ENCODE results near the gene MYH14.

Gene MYH14

GRCh38 chr19:50171752-50172151 lies 31.7 kb upstream of the MYH14 start:
- DNase-seq, result no peak
- POLR2A ChIA-PET, result no interaction called here
- peaks cover 0 to 4% (median 0%) of the 10 kb centered on the region in 5 experiments for H3K27me3 ChIP-seq (replicated peaks in 2 of 5; ENCODE audit: control insufficient read depth in 4 of 5, insufficient read depth in 5 of 5, low read length in 4 of 5)
- whole genome bisulfite sequencing (ENCODE audit: insufficient coverage), result 84% methylated on average over 3 of the region's 5 CpGs
- CTCF ChIA-PET, result no interaction called here
- H3K9me3 ChIP-seq (ENCODE audit: control extremely low read depth in 1 of 5, control insufficient read depth in 4 of 5, insufficient read depth in 2 of 5, low read depth in 1 of 5, low read length in 4 of 5), result no peaks in the 10 kb centered on the region
- no peak overlapping the region for H3K27ac ChIP-seq (ENCODE audit: insufficient read depth in 1 of 2, low read depth in 1 of 2, low read length in 2 of 2, poor library complexity in 1 of 2, severe bottlenecking in 2 of 2)
- no peaks in the 10 kb centered on the region for H3K4me1 ChIP-seq (ENCODE audit: control extremely low read depth in 1 of 4, control insufficient read depth in 4 of 4, insufficient read depth in 4 of 4, low read length in 3 of 4)
- H3K36me3 ChIP-seq (ENCODE audit: control insufficient read depth in 4 of 4, insufficient read depth in 4 of 4, low read length in 3 of 4), result no peaks in the 10 kb centered on the region
- H3K4me3 ChIP-seq (ENCODE audit: control insufficient read depth in 1 of 7, extremely low read depth in 1 of 7, insufficient read depth in 4 of 7, low read depth in 2 of 7, low read length in 6 of 7), result no peak overlapping the region

GRCh38 chr19:50172726-50173125 lies 30.7 kb upstream of the MYH14 start:
- CTCF ChIA-PET, result no interaction called here
- POLR2A ChIA-PET, result no interaction called here
- peaks cover 0 to under 1% (median 0%) of the 10 kb centered on the region in 5 experiments for H3K27me3 ChIP-seq (replicated peaks in 2 of 5; ENCODE audit: control insufficient read depth in 4 of 5, insufficient read depth in 5 of 5, low read length in 4 of 5)

GRCh38 chr19:50173127-50173526 lies 30.3 kb upstream of the MYH14 start:
- 63% methylated on average over 6 of the region's 8 CpGs for WGBS (ENCODE audit: insufficient coverage)
- ChIA-PET CTCF (no interaction called here), POLR2A (no interaction called here)
- no peak overlapping the region for H3K4me3 ChIP-seq (ENCODE audit: control insufficient read depth in 1 of 7, extremely low read depth in 1 of 7, insufficient read depth in 4 of 7, low read depth in 2 of 7, low read length in 6 of 7)
- H3K27me3 ChIP-seq (replicated peaks in 2 of 5; ENCODE audit: control insufficient read depth in 4 of 5, insufficient read depth in 5 of 5, low read length in 4 of 5), result no peaks in the 10 kb centered on the region
- H3K36me3 ChIP-seq (ENCODE audit: control insufficient read depth in 4 of 4, insufficient read depth in 4 of 4, low read length in 3 of 4), result no peaks in the 10 kb centered on the region
- no peaks in the 10 kb centered on the region for H3K9me3 ChIP-seq (ENCODE audit: control extremely low read depth in 1 of 5, control insufficient read depth in 4 of 5, insufficient read depth in 2 of 5, low read depth in 1 of 5, low read length in 4 of 5)
- no peak overlapping the region for H3K27ac ChIP-seq (ENCODE audit: insufficient read depth in 1 of 2, low read depth in 1 of 2, low read length in 2 of 2, poor library complexity in 1 of 2, severe bottlenecking in 2 of 2)
- H3K4me1 ChIP-seq (ENCODE audit: control extremely low read depth in 1 of 4, control insufficient read depth in 4 of 4, insufficient read depth in 4 of 4, low read length in 3 of 4), result no peaks in the 10 kb centered on the region
- DNase-seq, result peak in 1 of 3 donors; percentile 11

More at GRCh38 chr19:50172726-50173125, 30.7 kb upstream of the MYH14 start:
- DNase-seq, result no peak
- Histone ChIP-seq H3K4me3 (ENCODE audit: control insufficient read depth in 1 of 7, extremely low read depth in 1 of 7, insufficient read depth in 4 of 7, low read depth in 2 of 7, low read length in 6 of 7) (no peak overlapping the region), H3K27ac (ENCODE audit: insufficient read depth in 1 of 2, low read depth in 1 of 2, low read length in 2 of 2, poor library complexity in 1 of 2, severe bottlenecking in 2 of 2) (no peak overlapping the region), H3K4me1 (ENCODE audit: control extremely low read depth in 1 of 4, control insufficient read depth in 4 of 4, insufficient read depth in 4 of 4, low read length in 3 of 4) (no peaks in the 10 kb centered on the region), H3K9me3 (ENCODE audit: control extremely low read depth in 1 of 5, control insufficient read depth in 4 of 5, insufficient read depth in 2 of 5, low read depth in 1 of 5, low read length in 4 of 5) (no peaks in the 10 kb centered on the region), H3K36me3 (ENCODE audit: control insufficient read depth in 4 of 4, insufficient read depth in 4 of 4, low read length in 3 of 4) (no peaks in the 10 kb centered on the region)

- no peak for DNase-seq
- 66% methylated on average over 5 of the region's 5 CpGs for WGBS (ENCODE audit: insufficient coverage)
- no peak overlapping the region for H3K27ac ChIP-seq (ENCODE audit: insufficient read depth in 1 of 2, low read depth in 1 of 2, low read length in 2 of 2, poor library complexity in 1 of 2, severe bottlenecking in 2 of 2)
- H3K4me1 ChIP-seq (ENCODE audit: control extremely low read depth in 1 of 4, control insufficient read depth in 4 of 4, insufficient read depth in 4 of 4, low read length in 3 of 4), result no peaks in the 10 kb centered on the region
- ChIA-PET CTCF (no interaction called here), POLR2A (no interaction called here)
- H3K27me3 ChIP-seq (replicated peaks in 2 of 5; ENCODE audit: control insufficient read depth in 4 of 5, insufficient read depth in 5 of 5, low read length in 4 of 5), result no peaks in the 10 kb centered on the region
- no peak overlapping the region for H3K4me3 ChIP-seq (ENCODE audit: control insufficient read depth in 1 of 7, extremely low read depth in 1 of 7, insufficient read depth in 4 of 7, low read depth in 2 of 7, low read length in 6 of 7)
- H3K9me3 ChIP-seq (ENCODE audit: control extremely low read depth in 1 of 5, control insufficient read depth in 4 of 5, insufficient read depth in 2 of 5, low read depth in 1 of 5, low read length in 4 of 5), result no peaks in the 10 kb centered on the region
- H3K36me3 ChIP-seq (ENCODE audit: control insufficient read depth in 4 of 4, insufficient read depth in 4 of 4, low read length in 3 of 4), result no peaks in the 10 kb centered on the region
Measured at GRCh38 chr19:50174100-50174793, 29.2 kb upstream of the MYH14 start.

- CTCF ChIA-PET, result no interaction called here
- H3K27ac ChIP-seq (ENCODE audit: insufficient read depth in 1 of 2, low read depth in 1 of 2, low read length in 2 of 2, poor library complexity in 1 of 2, severe bottlenecking in 2 of 2), result no peak overlapping the region
- H3K4me3 ChIP-seq (ENCODE audit: control insufficient read depth in 1 of 7, extremely low read depth in 1 of 7, insufficient read depth in 4 of 7, low read depth in 2 of 7, low read length in 6 of 7), result no peak overlapping the region
- no peaks in the 10 kb centered on the region for H3K4me1 ChIP-seq (ENCODE audit: control extremely low read depth in 1 of 4, control insufficient read depth in 4 of 4, insufficient read depth in 4 of 4, low read length in 3 of 4)
- 94% methylated on average over 10 of the region's 10 CpGs for WGBS (ENCODE audit: insufficient coverage)
- peaks cover 0 to under 1% (median 0%) of the 10 kb centered on the region in 5 experiments for H3K27me3 ChIP-seq (replicated peaks in 2 of 5; ENCODE audit: control insufficient read depth in 4 of 5, insufficient read depth in 5 of 5, low read length in 4 of 5)
- H3K9me3 ChIP-seq (ENCODE audit: control extremely low read depth in 1 of 5, control insufficient read depth in 4 of 5, insufficient read depth in 2 of 5, low read depth in 1 of 5, low read length in 4 of 5), result peaks cover 0 to 4% (median 0%) of the 10 kb centered on the region in 5 experiments
- POLR2A ChIA-PET, result no interaction called here
- no peaks in the 10 kb centered on the region for H3K36me3 ChIP-seq (ENCODE audit: control insufficient read depth in 4 of 4, insufficient read depth in 4 of 4, low read length in 3 of 4)
- DNase-seq, result no peak
Measured at GRCh38 chr19:50175924-50176323, 27.5 kb upstream of the MYH14 start.

- Histone ChIP-seq H3K4me1 (ENCODE audit: control extremely low read depth in 1 of 4, control insufficient read depth in 4 of 4, insufficient read depth in 4 of 4, low read length in 3 of 4) (no peaks in the 10 kb centered on the region), H3K27me3 (replicated peaks in 2 of 5; ENCODE audit: control insufficient read depth in 4 of 5, insufficient read depth in 5 of 5, low read length in 4 of 5) (peaks cover 0 to 2% (median 0%) of the 10 kb centered on the region in 5 experiments), H3K36me3 (ENCODE audit: control insufficient read depth in 4 of 4, insufficient read depth in 4 of 4, low read length in 3 of 4) (no peaks in the 10 kb centered on the region), H3K9me3 (ENCODE audit: control extremely low read depth in 1 of 5, control insufficient read depth in 4 of 5, insufficient read depth in 2 of 5, low read depth in 1 of 5, low read length in 4 of 5) (peaks cover 0 to 4% (median 0%) of the 10 kb centered on the region in 5 experiments), H3K27ac (ENCODE audit: insufficient read depth in 1 of 2, low read depth in 1 of 2, low read length in 2 of 2, poor library complexity in 1 of 2, severe bottlenecking in 2 of 2) (no peak overlapping the region), H3K4me3 (ENCODE audit: control insufficient read depth in 1 of 7, extremely low read depth in 1 of 7, insufficient read depth in 4 of 7, low read depth in 2 of 7, low read length in 6 of 7) (no peak overlapping the region)
- WGBS (ENCODE audit: insufficient coverage), result 76% methylated on average over 4 of the region's 9 CpGs
- no peak for DNase-seq
- CTCF ChIA-PET, result no interaction called here
- POLR2A ChIA-PET, result no interaction called here
Measured at GRCh38 chr19:50176775-50177174, 26.6 kb upstream of the MYH14 start.

GRCh38 chr19:50178320-50178719 lies 25.1 kb upstream of the MYH14 start:
- ChIA-PET POLR2A (no interaction called here), CTCF (no interaction called here)
- no peak overlapping the region for H3K4me3 ChIP-seq (ENCODE audit: control insufficient read depth in 1 of 7, extremely low read depth in 1 of 7, insufficient read depth in 4 of 7, low read depth in 2 of 7, low read length in 6 of 7)
- no peaks in the 10 kb centered on the region for H3K4me1 ChIP-seq (ENCODE audit: control extremely low read depth in 1 of 4, control insufficient read depth in 4 of 4, insufficient read depth in 4 of 4, low read length in 3 of 4)
- H3K9me3 ChIP-seq (ENCODE audit: control extremely low read depth in 1 of 5, control insufficient read depth in 4 of 5, insufficient read depth in 2 of 5, low read depth in 1 of 5, low read length in 4 of 5), result peaks cover 0 to 4% (median 0%) of the 10 kb centered on the region in 5 experiments
- H3K27ac ChIP-seq (ENCODE audit: insufficient read depth in 1 of 2, low read depth in 1 of 2, low read length in 2 of 2, poor library complexity in 1 of 2, severe bottlenecking in 2 of 2), result no peak overlapping the region
- H3K27me3 ChIP-seq (replicated peaks in 2 of 5; ENCODE audit: control insufficient read depth in 4 of 5, insufficient read depth in 5 of 5, low read length in 4 of 5), result peaks cover 0 to 2% (median 0%) of the 10 kb centered on the region in 5 experiments
- WGBS (ENCODE audit: insufficient coverage), result no CpG with 5 or more reads among the region's 1 CpG
- no peak for DNase-seq
- no peaks in the 10 kb centered on the region for H3K36me3 ChIP-seq (ENCODE audit: control insufficient read depth in 4 of 4, insufficient read depth in 4 of 4, low read length in 3 of 4)
